ENCODE measurements around the gene TTC3.

Gene TTC3

DNA sequence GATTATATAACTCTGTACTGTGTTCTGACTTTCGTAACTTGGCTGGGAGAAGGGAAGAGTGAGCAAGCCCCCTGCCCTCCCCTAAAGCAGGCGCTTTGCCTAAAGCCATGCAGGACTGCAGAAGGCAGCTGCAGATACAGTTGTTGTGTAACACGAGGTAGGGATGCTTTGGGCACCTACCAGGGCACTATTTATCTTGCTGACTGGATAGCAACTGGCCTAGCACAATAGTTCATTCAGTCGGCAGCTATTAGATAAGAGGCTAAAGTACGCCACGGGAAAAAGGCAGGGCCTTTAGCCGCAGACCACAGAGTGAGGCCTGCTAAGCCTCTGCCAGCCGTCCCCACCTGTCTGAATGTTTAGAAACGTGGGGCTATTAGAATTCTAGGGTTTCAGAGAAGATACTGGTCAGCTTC is 80.9 kb downstream of the TTC3 start:
- no peak for DNase-seq

GRCh38 chr21:37155186-37155585 is 82.1 kb downstream of the TTC3 start:
- no peak for DNase-seq

- no peak for DNase-seq
Measured at GRCh38 chr21:37157938-37158337, 84.9 kb downstream of the TTC3 start.

- no peak for DNase-seq
Measured at GRCh38 chr21:37159053-37159776, 86.2 kb downstream of the TTC3 start.

DNA sequence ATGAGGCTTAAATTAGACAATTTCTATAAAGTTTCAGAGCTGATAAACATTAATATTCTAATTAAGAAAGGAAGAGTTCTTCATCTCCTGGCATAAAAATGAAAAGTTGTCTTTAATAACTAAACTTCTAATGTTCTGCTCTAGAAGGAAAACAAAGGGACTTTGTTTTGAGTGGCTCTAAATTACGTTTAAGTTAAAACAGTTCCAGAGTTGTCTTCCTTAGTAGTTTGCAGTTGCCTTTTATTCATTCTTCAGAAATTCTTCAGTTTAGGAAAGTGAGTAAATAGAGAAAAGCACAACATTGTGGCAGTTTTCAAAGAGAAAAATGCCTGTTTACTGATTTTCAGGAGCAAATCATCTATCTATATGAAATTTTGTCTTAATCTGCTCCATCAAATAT is 86.9 kb downstream of the TTC3 start:
- DNase-seq: no peak

- no peak for DNase-seq
Measured at GRCh38 chr21:37164742-37165141, 91.7 kb downstream of the TTC3 start.

- DNase-seq: no peak
Measured at GRCh38 chr21:37165586-37165985, 92.5 kb downstream of the TTC3 start.

- no peak for DNase-seq
Measured at GRCh38 chr21:37166733-37167132, 93.7 kb downstream of the TTC3 start.

DNA sequence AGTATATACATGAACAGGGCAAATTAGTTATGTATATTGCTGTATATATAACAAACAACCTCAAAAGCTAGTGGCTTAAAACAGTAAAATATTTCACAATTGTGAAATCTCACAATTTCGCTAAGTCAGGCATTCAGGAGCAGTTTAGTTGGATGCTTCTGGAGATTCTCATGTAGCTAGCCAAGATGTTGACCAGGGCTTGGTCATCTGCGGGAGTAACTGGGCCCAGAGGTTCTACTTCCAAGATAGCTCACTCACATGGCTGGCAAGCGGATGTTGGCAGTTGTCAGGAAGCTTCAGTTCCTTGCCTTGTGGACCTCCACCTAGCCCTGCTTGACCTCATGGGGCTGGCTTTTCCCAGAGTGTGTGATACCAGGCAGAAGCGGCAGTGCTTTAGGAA is 95.6 kb downstream of the TTC3 start:
- DNase-seq: no peak

- DNase-seq: no peak
Measured at GRCh38 chr21:37172646-37173045, 99.6 kb downstream of the TTC3 start.

DNA sequence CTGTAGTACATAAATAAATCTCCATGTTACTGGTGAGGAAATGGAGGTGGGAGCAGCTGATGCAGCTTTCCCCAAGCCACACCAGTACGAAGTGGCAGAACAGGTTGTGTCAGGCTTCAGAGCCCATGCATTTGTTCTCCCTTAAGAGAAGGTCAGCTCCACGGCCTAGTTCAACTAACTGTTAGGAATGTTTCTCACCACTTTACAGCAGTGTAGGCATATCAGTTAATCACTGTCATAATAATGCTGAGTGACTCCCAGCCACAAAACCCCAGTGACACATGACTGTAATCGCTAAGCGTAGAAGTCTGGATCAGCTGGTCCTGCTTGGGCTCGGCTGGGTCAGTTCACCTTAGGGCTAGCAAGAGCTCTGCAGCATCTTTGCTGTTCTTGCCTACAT is 103.7 kb downstream of the TTC3 start:
- DNase-seq: no peak

DNA sequence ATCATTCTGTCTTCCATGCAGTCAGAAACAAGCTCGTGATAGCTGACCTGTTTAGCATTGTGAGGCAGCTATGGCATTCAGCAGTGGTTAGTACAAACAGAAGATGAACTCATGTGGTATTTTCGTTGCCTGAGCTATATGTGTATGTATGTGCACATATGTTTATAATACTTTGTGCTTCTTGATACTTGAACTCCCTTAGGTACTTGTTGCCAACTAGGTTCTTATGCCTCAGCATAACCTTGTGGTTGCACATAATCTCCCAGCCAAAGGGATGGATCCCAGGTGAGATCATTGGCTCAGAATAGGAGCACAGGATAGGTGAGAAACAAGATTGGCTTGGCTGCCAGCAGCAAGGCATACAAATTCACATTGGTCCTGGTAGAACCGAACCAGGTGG is 108.0 kb downstream of the TTC3 start:
- no peak for DNase-seq

- DNase-seq: no peak
Measured at GRCh38 chr21:37182222-37182621, 109.2 kb downstream of the TTC3 start.

DNA sequence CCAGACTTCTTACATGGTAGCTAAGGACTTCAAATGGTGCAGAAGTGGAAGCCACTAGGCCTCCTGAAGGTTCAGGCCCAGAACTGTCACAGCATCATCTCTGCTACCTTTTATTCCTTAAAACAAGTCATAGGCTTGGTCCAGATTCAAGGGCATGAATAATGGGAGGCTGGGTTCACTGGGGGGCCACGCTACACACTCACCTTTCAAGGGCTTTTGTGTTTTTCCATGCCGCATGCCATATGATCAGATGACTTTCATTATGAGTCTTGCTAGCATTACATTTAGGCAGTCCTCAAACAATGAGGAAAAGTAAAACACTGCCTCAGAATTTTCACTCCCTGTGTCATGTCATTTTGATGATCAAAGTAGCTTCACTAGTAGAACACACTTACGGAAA is 110.7 kb downstream of the TTC3 start:
- DNase-seq: no peak

DNA sequence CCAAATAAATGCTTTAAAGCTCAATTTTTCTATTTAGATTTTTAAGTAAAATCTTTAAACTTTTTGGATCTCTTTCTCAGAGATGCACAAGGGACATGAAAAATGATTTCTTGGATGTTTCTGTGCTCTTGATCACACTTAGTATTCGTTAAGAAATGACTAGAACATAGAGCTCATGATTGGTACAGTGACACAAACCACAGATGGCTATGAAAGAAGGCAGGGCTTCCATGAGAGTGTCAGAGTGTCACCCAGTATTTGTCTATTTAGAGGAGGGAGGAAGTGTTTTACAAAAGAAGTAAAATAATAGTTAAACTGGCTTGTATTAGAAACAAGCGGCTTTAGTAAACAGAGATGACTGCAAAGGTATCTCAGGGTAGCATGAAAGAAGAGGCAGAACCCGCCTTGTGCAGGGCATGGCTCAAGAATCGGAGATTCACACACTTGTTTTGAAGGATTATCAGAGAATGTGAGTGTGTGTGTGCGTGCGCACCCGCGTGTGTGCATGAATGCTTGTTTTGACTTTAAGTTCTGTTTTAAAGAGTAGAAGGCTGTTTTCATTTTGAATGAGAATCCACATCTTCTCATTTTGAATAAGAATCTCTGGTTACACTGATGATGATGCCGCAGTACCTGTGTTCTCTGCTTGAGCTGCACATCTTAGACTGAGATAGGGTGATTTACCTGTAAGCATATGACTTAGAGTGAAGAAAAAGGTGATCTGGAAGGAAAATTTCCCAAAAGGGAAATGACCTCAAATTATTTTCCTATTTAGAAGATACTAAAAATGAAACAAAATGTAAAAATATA is 111.9 kb downstream of the TTC3 start:
- no peak for DNase-seq

- no peak for DNase-seq
Measured at GRCh38 chr21:37186983-37187382, 113.9 kb downstream of the TTC3 start.

- DNase-seq: no peak
Measured at GRCh38 chr21:37188825-37189224, 115.8 kb downstream of the TTC3 start.

- DNase-seq: no peak
Measured at GRCh38 chr21:37192019-37192418, 119.0 kb downstream of the TTC3 start.

DNA sequence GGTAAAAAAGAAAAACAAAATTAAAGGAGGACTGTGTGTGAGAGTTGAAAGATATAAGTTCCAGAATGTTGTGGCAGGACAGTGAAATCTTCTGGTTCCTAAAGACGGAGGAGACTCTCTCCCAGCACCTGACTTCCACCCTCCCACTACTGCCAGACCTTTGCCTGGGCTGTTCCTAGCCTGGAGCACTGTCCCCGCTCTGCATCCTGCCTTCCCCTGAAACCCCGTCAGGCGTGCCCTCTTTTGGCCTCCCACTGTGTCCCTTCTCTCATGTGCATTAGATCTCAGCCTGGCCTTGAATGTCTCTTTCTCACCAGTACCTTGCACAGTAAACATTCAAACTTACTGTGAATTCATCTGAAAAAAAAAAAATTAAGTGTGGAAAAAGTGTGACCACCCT is 120.0 kb downstream of the TTC3 start:
- no peak for DNase-seq

GRCh38 chr21:37193676-37194075 is 120.6 kb downstream of the TTC3 start:
- DNase-seq: no peak

GRCh38 chr21:37195059-37195458 is 122.0 kb downstream of the TTC3 start:
- DNase-seq: no peak

DNA sequence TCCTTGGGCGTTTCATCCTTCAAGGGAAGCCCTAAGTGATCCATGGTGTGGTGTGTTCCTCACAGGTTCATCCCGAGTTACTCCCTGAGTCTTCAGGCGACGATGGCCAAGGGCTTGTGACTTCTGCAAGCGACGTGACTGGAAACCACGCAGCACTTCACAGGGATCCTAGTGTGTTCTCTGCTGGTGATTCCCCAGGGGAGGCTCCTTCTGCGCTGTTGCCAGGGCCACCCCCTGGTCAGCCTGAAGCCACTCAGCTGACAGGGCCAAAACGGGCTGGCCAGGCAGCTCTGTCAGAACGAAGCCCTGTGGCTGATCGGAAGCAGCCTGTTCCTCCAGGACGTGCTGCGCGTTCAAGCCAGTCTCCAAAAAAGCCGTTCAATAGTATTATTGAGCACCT is 122.6 kb downstream of the TTC3 start:
- no peak for DNase-seq

DNA sequence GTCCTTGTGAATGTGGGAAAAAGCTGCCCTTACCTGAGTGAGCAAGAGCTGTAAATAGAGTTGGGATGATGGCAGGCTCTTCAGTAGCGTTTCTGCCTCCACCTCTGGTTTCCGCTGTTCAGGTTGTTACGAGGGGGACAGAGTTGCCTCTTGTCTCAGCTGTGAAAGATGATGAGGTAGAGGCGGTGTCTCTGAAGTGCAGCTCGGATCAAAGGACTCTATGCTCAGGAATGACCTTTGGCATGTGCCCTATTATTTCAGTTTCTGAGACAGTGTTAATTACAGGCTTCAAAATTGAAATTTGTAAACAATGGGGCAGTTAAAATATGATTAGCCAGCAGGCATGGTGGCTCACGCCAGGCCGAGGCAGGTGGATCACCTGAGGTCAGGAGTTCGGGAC is 123.8 kb downstream of the TTC3 start:
- no peak for DNase-seq

GRCh38 chr21:37197746-37198145 is 124.7 kb downstream of the TTC3 start:
- no peak for DNase-seq

All from CD4-positive, alpha-beta T cell treated with Interferon gamma for 1 hour (primary cell).